ENCODE data around the gene COX8A. TPM values are rescaled to one million over a fixed set of nuclear protein-coding genes. Genes with fewer than 3 reads are reported as not detected.
"Not testable (repeated sequence)": the region's sequence is repeated elsewhere in the genome, so short reads cannot be mapped to it uniquely, and the experiment has no call there.

The COX8A gene
- total RNA-seq, 4 donors from 2014 or later, result 41.0 to 359 (median 139) TPM

- Histone ChIP-seq H3K9me3 (no peaks in the 10 kb centered on the region), H3K4me1 (no peaks in the 10 kb centered on the region), H3K36me3 (no peaks in the 10 kb centered on the region), H3K27ac (no peak overlapping the region), H3K27me3 (no peaks in the 10 kb centered on the region), H3K4me3 (no peak overlapping the region)
- TF ChIP-seq CTCF (IDR thresholded peaks at IDR 0.05), result no peak
- no peak for TF ChIP-seq POLR2A (IDR thresholded peaks at IDR 0.05)
- DNase-seq, result no peak
- intact Hi-C loops (cut with DNase I; ENCODE audit: low total_unique reads), result no loop called here
Observed at GRCh38 chr11:63952570-63952969, 21.9 kb upstream of the COX8A start.

GRCh38 chr11:63958008-63958407 lies 16.4 kb upstream of the COX8A start:
- Histone ChIP-seq H3K36me3 (no peaks in the 10 kb centered on the region), H3K4me3 (no peak overlapping the region), H3K4me1 (no peaks in the 10 kb centered on the region), H3K27me3 (no peaks in the 10 kb centered on the region), H3K9me3 (no peaks in the 10 kb centered on the region), H3K27ac (no peak overlapping the region)
- intact Hi-C loops (cut with DNase I; ENCODE audit: low total_unique reads), result no loop called here
- TF ChIP-seq CTCF (IDR thresholded peaks at IDR 0.05) (no peak), POLR2A (IDR thresholded peaks at IDR 0.05) (no peak)
- no peak for DNase-seq

DNA sequence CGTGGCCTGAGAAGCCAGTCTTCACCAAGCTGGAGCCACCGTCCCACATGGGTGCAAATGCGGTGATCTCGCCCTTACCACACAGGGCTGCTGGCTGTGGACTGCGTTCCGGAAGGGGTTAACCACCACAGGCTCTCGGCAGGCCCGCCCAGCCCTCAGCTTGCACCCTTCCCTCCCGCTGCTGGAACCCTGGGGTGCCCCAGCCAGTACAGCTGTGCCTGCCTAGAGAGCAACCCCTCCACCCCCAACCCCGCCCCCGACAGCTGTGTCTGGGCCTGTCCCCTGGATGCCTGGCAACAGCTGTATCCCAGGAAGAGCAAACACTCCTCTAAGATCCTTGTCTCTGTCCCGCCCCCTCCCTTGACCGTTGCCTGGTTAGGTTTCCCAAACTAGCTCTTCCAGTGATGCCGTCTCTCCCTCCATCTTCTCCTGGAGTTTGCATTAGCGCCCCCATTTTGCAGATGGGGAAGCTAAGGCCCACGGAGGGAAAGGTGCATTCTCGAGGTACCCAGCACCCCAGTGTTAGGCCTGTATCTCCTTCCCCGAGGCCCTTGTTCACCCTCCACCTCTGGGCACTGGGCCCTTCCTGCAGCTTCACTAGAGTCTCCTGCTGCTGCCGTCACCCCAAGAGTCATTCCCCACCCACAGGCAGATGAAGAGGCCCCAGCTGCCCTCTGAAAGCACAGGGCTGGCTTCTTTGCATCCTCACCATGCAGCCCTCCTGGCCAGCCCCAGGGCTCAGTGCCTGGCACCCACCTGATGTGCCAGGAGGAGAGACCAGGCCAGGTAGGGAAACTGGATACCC lies 12.6 kb upstream of the COX8A start:
- H3K27me3 ChIP-seq, result no peaks in the 10 kb centered on the region
- no peaks in the 10 kb centered on the region for H3K9me3 ChIP-seq
- H3K4me1 ChIP-seq, result no peaks in the 10 kb centered on the region
- no peak for DNase-seq
- intact Hi-C loops (cut with DNase I; ENCODE audit: low total_unique reads), result no loop called here
- no peak overlapping the region for H3K27ac ChIP-seq
- H3K4me3 ChIP-seq, result no peak overlapping the region
- TF ChIP-seq POLR2A (IDR thresholded peaks at IDR 0.05) (no peak), CTCF (IDR thresholded peaks at IDR 0.05) (no peak)
- H3K36me3 ChIP-seq, result no peaks in the 10 kb centered on the region

DNA sequence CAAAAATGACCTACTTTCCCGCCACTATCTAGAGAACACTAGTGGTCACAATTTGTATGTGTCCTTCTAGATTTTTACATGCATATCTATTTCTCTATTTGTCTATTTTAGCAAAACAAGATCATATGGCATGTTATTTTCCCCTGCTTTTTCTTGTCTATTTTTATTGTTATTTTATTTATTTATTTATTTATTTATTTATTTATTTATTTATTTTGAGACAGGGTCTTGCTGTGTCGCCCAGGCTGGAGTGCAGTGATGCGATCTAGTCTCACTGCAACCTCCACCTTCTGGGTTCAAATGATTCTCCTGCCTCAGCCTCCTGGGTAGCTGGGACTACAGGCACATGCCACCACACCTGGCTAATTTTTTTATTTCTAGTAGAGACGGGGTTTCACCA lies 10.5 kb upstream of the COX8A start:
- H3K4me3 ChIP-seq; H3K4me1 ChIP-seq; intact Hi-C loops (cut with DNase I; ENCODE audit: low total_unique reads); H3K36me3 ChIP-seq; H3K27ac ChIP-seq; H3K27me3 ChIP-seq; H3K9me3 ChIP-seq; DNase-seq: not testable (repeated sequence)

DNA sequence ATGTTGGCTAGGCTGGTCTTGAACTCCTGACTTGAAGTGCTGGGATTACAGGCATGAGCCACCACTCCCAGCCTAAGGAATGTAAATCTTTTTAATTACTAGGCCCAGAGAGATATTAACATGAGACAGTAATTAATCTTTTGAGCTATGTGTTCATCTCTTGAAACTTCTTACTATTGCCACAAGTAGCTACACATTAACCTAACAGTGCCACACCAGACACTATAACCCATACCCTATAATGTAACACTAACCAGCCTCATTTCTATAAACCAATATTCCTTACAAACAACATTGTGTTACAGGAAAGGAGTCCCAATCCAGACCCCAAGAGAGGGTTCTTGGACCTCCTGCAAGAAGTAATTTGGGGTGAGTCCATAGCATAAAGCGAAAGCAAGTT lies 8.0 kb upstream of the COX8A start:
- intact Hi-C loops (cut with DNase I; ENCODE audit: low total_unique reads), result no loop called here
- Histone ChIP-seq H3K27ac (no peak overlapping the region), H3K4me1 (no peaks in the 10 kb centered on the region), H3K27me3 (no peaks in the 10 kb centered on the region), H3K9me3 (no peaks in the 10 kb centered on the region), H3K36me3 (no peaks in the 10 kb centered on the region), H3K4me3 (no peak overlapping the region)
- DNase-seq, result no peak
- TF ChIP-seq POLR2A (IDR thresholded peaks at IDR 0.05) (no peak), CTCF (IDR thresholded peaks at IDR 0.05) (no peak)

Measured in uterus (tissue), 4 donors.